Panc1 (cell line): ENCODE data around the gene ITGAX.

Experiments used
- CTCF ChIP-seq: fragments of 450-650 bp; IDR thresholded peaks from 2 replicates; pipeline ENCODE4 v1.5.1; 2017; ENCODE audit warnings: mild to moderate bottlenecking
- POLR2AphosphoS5 ChIP-seq: IDR thresholded peaks from 2 replicates; pipeline ENCODE4 v1.6.1; 2012; ENCODE audit warnings: mild to moderate bottlenecking, low read depth, low read length, moderate library complexity
- SIN3A ChIP-seq: IDR thresholded peaks from 2 replicates; pipeline ENCODE4 v1.6.1; 2012; ENCODE audit warnings: low read depth, mild to moderate bottlenecking, low read length, moderate library complexity, borderline replicate concordance; ENCODE audit not compliant: insufficient read depth
- TF ChIP-seq, protein P1 (sequence below), 2 experiments: IDR thresholded peaks; 2 replicates each; pipeline ENCODE4 v1.6.1; 2011 to 2012; ENCODE audit warnings: low read depth in 2 of 2, control low read depth in 1 of 2, low read length in 1 of 2, mild to moderate bottlenecking in 1 of 2, moderate library complexity in 1 of 2; ENCODE audit not compliant: insufficient read depth in 1 of 2

DNA sequence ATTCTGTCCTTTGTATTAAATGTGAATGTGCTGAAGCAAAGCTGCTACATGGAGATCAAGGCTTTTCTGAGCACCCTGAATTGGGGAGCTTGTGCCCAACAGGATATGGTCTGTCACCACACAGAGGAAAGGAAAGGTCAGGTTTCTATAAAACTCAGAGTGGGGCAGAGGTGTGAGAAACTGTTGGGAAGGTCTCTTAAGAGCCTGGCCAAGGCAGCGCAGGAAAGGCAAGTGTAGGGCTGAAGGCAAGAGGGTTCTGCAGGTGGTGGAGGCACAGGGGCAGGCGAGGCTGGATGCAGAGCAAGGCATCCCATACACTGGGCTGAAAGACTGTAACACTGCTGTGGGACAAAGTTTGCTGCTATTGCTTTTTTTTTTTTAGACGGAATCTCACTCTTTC lies 65.1 kb downstream of the ITGAX start:
- no peak for TF ChIP-seq CTCF
- no peak for TF ChIP-seq SIN3A
- TF ChIP-seq POLR2AphosphoS5 = no peak
- TF ChIP-seq, protein P1, sequence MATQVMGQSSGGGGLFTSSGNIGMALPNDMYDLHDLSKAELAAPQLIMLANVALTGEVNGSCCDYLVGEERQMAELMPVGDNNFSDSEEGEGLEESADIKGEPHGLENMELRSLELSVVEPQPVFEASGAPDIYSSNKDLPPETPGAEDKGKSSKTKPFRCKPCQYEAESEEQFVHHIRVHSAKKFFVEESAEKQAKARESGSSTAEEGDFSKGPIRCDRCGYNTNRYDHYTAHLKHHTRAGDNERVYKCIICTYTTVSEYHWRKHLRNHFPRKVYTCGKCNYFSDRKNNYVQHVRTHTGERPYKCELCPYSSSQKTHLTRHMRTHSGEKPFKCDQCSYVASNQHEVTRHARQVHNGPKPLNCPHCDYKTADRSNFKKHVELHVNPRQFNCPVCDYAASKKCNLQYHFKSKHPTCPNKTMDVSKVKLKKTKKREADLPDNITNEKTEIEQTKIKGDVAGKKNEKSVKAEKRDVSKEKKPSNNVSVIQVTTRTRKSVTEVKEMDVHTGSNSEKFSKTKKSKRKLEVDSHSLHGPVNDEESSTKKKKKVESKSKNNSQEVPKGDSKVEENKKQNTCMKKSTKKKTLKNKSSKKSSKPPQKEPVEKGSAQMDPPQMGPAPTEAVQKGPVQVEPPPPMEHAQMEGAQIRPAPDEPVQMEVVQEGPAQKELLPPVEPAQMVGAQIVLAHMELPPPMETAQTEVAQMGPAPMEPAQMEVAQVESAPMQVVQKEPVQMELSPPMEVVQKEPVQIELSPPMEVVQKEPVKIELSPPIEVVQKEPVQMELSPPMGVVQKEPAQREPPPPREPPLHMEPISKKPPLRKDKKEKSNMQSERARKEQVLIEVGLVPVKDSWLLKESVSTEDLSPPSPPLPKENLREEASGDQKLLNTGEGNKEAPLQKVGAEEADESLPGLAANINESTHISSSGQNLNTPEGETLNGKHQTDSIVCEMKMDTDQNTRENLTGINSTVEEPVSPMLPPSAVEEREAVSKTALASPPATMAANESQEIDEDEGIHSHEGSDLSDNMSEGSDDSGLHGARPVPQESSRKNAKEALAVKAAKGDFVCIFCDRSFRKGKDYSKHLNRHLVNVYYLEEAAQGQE (IDR thresholded peaks at IDR 0.05; ENCODE audit: insufficient read depth in 1 of 2, low read depth in 2 of 2, low read length in 1 of 2) = no peak
